ENCODE data around the gene FAM229B.

The FAM229B gene

DNA sequence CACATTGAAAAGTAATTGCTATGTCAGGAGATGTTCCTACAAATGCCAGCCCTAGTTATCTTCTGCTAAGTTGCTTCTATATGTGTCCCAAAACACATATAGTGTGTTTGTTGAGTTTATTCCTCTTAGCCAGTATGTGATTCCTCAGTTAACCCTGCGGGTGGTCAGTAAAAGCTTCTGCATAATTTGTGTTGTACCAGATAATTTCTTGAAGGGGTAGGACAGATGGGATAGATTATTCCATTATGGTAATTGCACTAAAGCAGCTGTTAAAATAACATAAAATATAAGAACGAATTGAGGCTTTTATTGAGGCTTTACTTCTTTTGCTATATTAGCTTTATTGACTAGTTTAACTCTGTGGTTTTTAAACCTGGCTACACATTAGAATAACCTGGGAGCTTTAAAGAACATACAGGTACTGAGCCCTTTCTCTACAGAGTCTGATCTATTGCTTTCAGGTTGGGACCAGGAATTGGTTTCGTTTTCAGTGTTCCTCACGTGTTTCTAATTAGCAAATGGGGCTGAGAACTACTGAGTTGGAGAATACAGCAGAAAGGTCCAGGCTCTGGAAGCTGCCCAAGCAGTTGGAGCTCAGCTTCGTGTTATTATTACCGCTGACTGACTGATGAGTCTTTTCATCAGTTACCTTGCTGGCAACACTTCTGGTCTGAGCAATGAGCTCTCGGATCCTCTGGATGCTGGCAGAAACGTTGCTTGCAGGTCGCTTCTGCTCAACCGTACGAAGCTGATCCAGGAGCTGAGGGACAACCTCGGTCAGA is 56.9 kb downstream of the FAM229B start:
- DNase-seq: peak in 1 of 2 experiments; percentile 2

DNA sequence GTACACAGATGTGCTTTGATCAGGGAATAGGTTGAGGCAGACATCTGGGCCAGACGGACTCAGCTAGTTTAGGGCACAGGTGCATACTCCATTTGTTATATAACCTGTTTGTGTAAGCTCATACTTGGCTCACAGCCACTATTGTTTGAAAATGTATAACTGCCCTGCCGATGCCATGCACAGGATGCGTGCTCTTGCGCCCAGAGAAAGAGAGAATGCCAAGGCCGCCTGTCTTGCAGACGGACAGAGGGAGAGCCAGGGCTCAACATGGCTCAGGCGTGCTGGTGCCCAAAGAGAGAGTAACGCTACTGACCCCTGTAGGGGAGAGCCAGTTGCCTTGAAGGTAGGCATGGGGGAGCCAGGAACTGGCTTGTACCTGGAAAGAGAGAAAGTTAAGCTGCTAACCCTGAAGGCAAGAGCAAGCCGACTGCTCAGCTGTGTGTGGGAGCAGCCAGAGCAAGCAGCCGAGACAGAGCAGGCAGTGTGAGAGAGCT is 57.7 kb downstream of the FAM229B start:
- peak in 1 of 2 experiments; percentile 5 for DNase-seq

DNA sequence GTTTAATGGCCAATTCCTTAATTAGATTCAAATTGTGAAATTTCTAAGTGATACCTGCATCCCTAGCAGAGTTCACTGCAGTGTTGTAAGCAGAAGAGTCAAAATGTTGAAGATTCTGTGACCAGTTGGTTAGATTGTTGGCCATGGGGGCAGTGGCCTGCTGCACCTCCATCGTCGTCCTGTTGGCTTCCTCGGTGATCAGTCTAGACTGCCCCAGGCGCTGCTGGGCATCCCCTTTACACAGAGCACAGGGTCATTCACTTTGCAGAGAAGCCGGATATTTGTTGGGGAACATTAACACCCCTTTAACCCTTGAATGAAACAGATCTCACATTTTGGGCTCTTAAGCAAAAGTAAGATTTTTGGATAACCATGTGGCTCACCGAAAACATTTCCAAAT is 60.7 kb downstream of the FAM229B start:
- no peak for DNase-seq

DNA sequence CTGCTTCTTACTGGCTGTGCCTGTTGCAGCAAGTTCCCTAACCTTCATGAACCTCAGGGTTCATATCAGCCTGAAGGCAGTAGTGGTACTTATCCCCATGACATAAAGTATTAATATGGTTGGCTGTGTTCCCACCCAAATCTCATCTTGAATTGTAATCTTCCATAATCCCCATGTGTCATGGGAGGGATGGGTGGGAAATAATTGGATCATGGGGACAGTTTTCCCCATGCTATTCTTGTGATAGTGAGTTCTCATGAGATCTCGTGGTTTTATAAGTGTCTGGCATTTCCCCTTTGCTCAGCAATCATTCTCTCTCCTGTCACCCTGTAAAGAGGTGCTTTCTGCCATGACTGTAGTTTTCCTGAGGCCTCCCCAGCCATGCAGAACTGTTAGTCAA is 61.8 kb downstream of the FAM229B start:
- no peak for DNase-seq

DNA sequence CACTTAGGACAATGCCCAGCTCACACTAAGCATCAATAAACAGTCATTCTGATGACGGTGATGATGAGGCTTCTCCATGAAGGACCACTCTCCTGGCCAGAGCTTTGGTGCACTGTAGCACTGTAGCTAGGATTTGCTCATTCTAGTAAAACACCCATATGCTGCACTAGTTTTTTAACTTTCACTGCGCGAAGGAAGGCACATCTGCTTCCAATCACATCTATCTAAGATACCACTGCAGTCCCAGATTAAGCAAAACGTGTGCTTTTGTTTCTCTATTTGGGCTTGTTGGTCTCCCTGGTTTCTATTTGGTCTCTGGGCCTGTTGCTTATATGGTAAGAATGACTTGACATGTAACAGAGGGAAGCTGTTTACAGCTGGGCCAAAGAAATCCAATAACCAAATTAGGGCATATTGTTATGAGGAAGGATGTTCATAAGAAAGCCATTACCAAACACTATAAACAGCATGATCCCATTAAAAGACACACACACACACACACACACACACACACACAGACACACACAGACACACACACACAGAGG is 62.4 kb downstream of the FAM229B start:
- DNase-seq: no peak

DNA sequence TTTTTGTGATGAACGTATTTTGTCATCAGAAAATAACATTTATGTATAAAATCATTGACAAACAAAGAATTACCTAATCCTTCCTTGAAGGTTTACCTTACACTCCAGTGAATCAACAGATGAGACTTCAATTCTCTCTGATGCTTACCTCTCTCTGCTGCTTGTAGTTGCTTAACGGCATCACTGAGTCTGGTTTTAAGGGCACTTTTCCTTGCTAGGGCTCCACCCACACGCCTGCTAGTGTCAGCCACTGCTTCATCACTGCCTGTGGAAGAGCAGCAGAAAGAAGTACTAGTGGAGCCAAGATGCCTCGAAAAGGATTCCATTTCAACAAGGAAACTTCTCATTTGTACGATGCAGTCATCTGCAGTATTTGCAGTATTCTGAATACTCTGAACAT is 63.0 kb downstream of the FAM229B start:
- DNase-seq: no peak

Data from NCI-H526 (cell line).